HL-60 (cell line): Measurements from ENCODE around the gene RSRC1.

Experiments
- CTCF ChIP-seq: IDR thresholded peaks from one replicate; pipeline ENCODE4 v1.5.1; 2011; ENCODE audit warnings: low read length, control low read depth, inconsistent platforms; ENCODE audit not compliant: insufficient read depth
- GABPA ChIP-seq: IDR thresholded peaks from 2 replicates; pipeline ENCODE4 v1.6.1; 2012; ENCODE audit warnings: low read depth
- POLR2AphosphoS5 ChIP-seq: IDR thresholded peaks from 2 replicates; pipeline ENCODE4 v1.6.1; 2012; ENCODE audit warnings: low read depth
- REST ChIP-seq: IDR thresholded peaks from 2 replicates; pipeline ENCODE4 v1.6.1; 2012; ENCODE audit warnings: low read depth; ENCODE audit not compliant: insufficient replicate concordance

GRCh38 chr3:158552124-158552523 lies 442.2 kb downstream of the RSRC1 start:
- TF ChIP-seq GABPA: no peak
- TF ChIP-seq CTCF: no peak
- no peak for TF ChIP-seq POLR2AphosphoS5
- no peak for TF ChIP-seq REST
